Stimulated activated CD4-positive, alpha-beta T cell treated with anti-CD3 and anti-CD28 coated beads, Interleukin-1b, Interleukin-23, amount 100 ng/mL, for 24 hours (primary cell): ENCODE data around the gene GRM5.
"Not testable (repeated sequence)": the region's sequence is repeated elsewhere in the genome, so short reads cannot be mapped to it uniquely, and the experiment has no call there.

ENCODE experiments used
- DNase-seq, 4 experiments: peaks; one replicate each; pipeline ENCODE4 v3.0.0-alpha.2; 2020; ENCODE audit warnings: low read depth in 4 of 4, low spot score in 1 of 4

Gene GRM5

GRCh38 chr11:88838139-88838538 is 227.6 kb downstream of the GRM5 start:
- not testable (repeated sequence) for DNase-seq

- not testable (repeated sequence) for DNase-seq
These were observed 230.1 kb downstream of the GRM5 start for GRCh38 chr11:88835709-88836108.

- DNase-seq: no peak
These were observed 234.4 kb downstream of the GRM5 start for GRCh38 chr11:88831303-88831890.

- DNase-seq: no peak
These were observed 238.6 kb downstream of the GRM5 start for GRCh38 chr11:88827018-88827676.

GRCh38 chr11:88819616-88820015 is 246.2 kb downstream of the GRM5 start:
- DNase-seq: no peak

- no peak for DNase-seq
These were observed 246.8 kb downstream of the GRM5 start for GRCh38 chr11:88818978-88819377.

- no peak for DNase-seq
These were observed 250.3 kb downstream of the GRM5 start for GRCh38 chr11:88815505-88815904.

- no peak for DNase-seq
These were observed 251.7 kb downstream of the GRM5 start for GRCh38 chr11:88814076-88814475.

GRCh38 chr11:88813233-88813915 is 252.4 kb downstream of the GRM5 start:
- DNase-seq: no peak

GRCh38 chr11:88810420-88811097 is 255.2 kb downstream of the GRM5 start:
- DNase-seq: no peak

GRCh38 chr11:88809126-88809525 is 256.7 kb downstream of the GRM5 start:
- DNase-seq: no peak

GRCh38 chr11:88807349-88807748 is 258.4 kb downstream of the GRM5 start:
- DNase-seq: no peak

- no peak for DNase-seq
These were observed 259.4 kb downstream of the GRM5 start for GRCh38 chr11:88806410-88806809.

- DNase-seq: no peak
These were observed 264.2 kb downstream of the GRM5 start for GRCh38 chr11:88801484-88802123.

GRCh38 chr11:88799771-88800500 is 265.8 kb downstream of the GRM5 start:
- no peak for DNase-seq

GRCh38 chr11:88790182-88790581 is 275.6 kb downstream of the GRM5 start:
- DNase-seq: no peak

- DNase-seq: no peak
These were observed 286.2 kb downstream of the GRM5 start for GRCh38 chr11:88779577-88779976.

- DNase-seq: no peak
These were observed 295.2 kb downstream of the GRM5 start for GRCh38 chr11:88770475-88771079.

- no peak for DNase-seq
These were observed 321.6 kb downstream of the GRM5 start for GRCh38 chr11:88744140-88744539.

GRCh38 chr11:88739524-88739923 is 326.3 kb downstream of the GRM5 start:
- DNase-seq: no peak
